ENCODE measurements around the gene UBE3B.

GRCh38 chr12:109428037-109428629 lies 49.3 kb upstream of the UBE3B start:
- TF ChIP-seq CTCF (IDR thresholded peaks at IDR 0.05) (peak; percentile 86 to 97 (median 94)), POLR2A (IDR thresholded peaks at IDR 0.05) (no peak), EP300 (IDR thresholded peaks at IDR 0.05) (no peak)
